ENCODE measurements around the gene PRM2. TPM values are rescaled to one million over a fixed set of nuclear protein-coding genes. Genes with fewer than 3 reads are reported as not detected.

The PRM2 gene
- total and polyA plus RNA-seq, 2 donors, result 0.28 to 5.2 TPM

DNA sequence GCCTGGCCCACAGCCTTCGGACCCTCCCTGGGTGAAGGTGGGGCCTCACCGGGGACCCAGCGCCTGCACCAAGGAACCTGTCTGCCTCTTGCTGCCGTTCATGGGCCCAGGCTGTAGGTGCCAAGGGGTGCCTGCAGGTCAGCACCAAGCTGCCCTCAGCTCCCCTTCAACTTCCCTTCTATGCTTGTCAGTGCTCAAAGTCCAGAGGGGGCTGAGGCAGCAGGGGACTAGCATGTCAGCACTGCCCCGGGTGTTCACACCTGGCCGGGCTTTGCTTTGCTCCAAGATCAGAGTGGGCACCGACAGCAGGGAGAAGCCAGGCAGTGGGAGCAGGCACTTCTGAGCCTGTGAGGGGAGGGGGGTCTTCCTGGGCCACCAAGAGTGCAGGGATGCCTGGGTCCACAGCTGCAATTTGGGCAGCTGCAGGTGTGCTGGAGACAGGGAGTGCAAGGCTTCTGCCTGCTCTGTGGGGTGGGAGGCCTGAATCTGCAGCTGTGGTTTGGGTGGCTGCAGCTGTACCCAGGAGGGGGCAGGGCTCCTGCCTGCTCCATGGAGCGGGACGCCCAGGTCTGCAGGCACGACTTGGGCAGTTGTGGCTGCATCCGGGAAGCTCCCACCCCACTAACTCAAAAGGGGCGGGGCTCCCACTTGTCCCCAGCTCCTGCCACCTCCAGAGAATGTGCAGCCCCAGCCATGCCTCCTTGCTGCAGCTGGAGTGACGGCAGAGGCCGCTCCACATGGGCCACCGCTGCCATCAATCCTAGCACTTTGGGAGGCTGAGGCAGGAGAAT lies 32.4 kb upstream of the PRM2 start:
- H3K9me3 ChIP-seq (ENCODE audit: control insufficient read depth in 2 of 2, insufficient read depth in 1 of 2, low read length in 1 of 2), result peaks cover 0 to 19% of the 10 kb centered on the region in 2 donors
- no peaks in the 10 kb centered on the region for H3K36me3 ChIP-seq (ENCODE audit: control insufficient read depth in 2 of 2, insufficient read depth in 2 of 2, low read length in 1 of 2)
- peaks cover 32 to 61% of the 10 kb centered on the region in 2 donors for H3K4me1 ChIP-seq (ENCODE audit: control insufficient read depth in 2 of 2, insufficient read depth in 2 of 2, low read length in 2 of 2)
- peak overlapping the region; percentile 12 to 48 for H3K27ac ChIP-seq (ENCODE audit: low read depth in 1 of 2, low read length in 1 of 2)
- H3K4me3 ChIP-seq (ENCODE audit: low read length in 2 of 2), result no peak overlapping the region
- no peaks in the 10 kb centered on the region for H3K27me3 ChIP-seq (ENCODE audit: control insufficient read depth in 2 of 2, insufficient read depth in 1 of 2, low read length in 1 of 2)
- WGBS, result 52% methylated on average over 15 of the region's 15 CpGs
- peak in 4 of 9 donors; percentile 68 to 83 (median 72) for DNase-seq (ENCODE audit: low read depth in 6 of 9, low spot score in 9 of 9)

DNA sequence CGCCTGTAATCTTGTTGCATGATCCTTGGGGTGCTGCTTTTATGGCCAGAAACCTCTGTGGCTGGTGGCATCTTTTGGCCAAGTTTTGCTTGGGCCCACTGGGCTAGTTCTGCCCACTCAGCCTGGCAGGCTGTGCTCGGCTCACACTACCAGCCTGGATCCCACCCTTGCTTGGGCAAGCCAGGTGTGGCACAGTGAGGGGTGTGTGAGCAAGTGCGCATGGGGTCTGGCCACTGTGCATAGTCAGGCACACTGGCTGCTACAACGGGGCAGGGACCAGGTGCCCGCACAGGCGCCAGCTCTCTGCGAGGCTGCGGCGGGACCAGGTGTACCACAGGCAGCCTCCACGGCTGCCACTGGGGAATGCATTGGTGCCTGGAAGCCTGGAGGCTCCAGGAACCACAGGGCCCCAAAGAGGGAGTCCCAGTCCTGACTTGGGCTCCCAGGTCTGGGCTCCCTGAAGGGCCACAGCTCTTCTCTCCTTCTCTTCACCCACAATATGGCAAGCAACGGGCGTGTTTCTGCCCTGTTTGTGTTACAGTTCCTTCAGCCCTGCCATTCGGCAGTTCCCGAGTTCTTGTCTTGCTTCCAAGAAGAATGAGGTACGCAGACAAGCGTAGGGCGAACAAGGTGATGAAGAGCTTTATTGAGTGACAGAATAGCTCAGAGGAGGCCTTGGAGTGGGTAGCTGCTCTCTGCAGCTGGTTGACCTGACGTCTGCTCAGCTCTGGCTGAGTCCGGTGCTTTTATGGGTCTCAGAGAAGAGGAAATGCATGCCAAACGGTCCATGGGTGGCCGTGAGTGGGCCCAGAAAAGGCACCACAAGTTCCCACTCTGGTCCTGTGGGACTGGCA lies 31.6 kb upstream of the PRM2 start:
- peak overlapping the region; percentile 12 to 48 for H3K27ac ChIP-seq (ENCODE audit: low read depth in 1 of 2, low read length in 1 of 2)
- H3K27me3 ChIP-seq (ENCODE audit: control insufficient read depth in 2 of 2, insufficient read depth in 1 of 2, low read length in 1 of 2), result no peaks in the 10 kb centered on the region
- peaks cover 34 to 61% of the 10 kb centered on the region in 2 donors for H3K4me1 ChIP-seq (ENCODE audit: control insufficient read depth in 2 of 2, insufficient read depth in 2 of 2, low read length in 2 of 2)
- no peak overlapping the region for H3K4me3 ChIP-seq (ENCODE audit: low read length in 2 of 2)
- H3K36me3 ChIP-seq (ENCODE audit: control insufficient read depth in 2 of 2, insufficient read depth in 2 of 2, low read length in 1 of 2), result no peaks in the 10 kb centered on the region
- H3K9me3 ChIP-seq (ENCODE audit: control insufficient read depth in 2 of 2, insufficient read depth in 1 of 2, low read length in 1 of 2), result peaks cover 0 to 19% of the 10 kb centered on the region in 2 donors
- no peak for DNase-seq (ENCODE audit: low read depth in 6 of 9, low spot score in 9 of 9)
- WGBS, result 96% methylated on average over 21 of the region's 21 CpGs

DNA sequence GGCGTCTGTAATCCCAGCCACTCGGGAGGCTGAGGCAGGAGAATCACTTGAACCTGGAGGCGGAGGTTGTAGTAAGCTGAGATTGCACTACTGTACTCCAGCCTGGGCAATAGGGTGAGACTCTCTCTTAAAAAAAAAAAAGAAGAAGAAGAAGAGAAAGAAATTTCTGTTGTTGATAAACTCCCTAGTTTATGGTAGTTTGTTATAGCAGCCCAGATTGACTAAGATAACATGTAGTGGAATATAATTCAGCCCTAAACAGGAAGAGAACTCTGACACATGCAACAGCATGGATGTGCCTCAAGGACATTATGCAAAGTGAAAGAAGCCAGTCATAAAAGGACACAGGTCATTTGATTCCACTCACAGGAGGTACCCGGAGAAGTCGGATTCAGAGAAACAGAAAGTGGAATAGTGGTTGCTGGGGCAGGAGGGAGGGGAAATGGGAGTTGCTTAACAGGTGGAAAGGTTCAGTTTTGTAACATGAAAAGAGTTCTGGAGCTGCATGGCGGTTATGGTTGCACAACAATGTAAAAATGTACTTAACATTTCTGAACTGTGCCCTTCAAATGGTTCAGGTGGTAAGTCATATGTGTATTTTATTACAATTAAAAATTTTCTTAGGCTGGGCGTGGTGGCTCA lies 30.8 kb upstream of the PRM2 start:
- Histone ChIP-seq H3K4me3 (ENCODE audit: low read length in 2 of 2) (no peak overlapping the region), H3K9me3 (ENCODE audit: control insufficient read depth in 2 of 2, insufficient read depth in 1 of 2, low read length in 1 of 2) (peaks cover 0 to 19% of the 10 kb centered on the region in 2 donors), H3K27me3 (ENCODE audit: control insufficient read depth in 2 of 2, insufficient read depth in 1 of 2, low read length in 1 of 2) (no peaks in the 10 kb centered on the region), H3K4me1 (ENCODE audit: control insufficient read depth in 2 of 2, insufficient read depth in 2 of 2, low read length in 2 of 2) (peaks cover 29 to 55% of the 10 kb centered on the region in 2 donors), H3K27ac (ENCODE audit: low read depth in 1 of 2, low read length in 1 of 2) (peak overlapping the region in 1 of 2 donors; percentile 3), H3K36me3 (ENCODE audit: control insufficient read depth in 2 of 2, insufficient read depth in 2 of 2, low read length in 1 of 2) (no peaks in the 10 kb centered on the region)
- DNase-seq (ENCODE audit: low read depth in 6 of 9, low spot score in 9 of 9), result no peak
- WGBS, result 92% methylated on average over 7 of the region's 7 CpGs

DNA sequence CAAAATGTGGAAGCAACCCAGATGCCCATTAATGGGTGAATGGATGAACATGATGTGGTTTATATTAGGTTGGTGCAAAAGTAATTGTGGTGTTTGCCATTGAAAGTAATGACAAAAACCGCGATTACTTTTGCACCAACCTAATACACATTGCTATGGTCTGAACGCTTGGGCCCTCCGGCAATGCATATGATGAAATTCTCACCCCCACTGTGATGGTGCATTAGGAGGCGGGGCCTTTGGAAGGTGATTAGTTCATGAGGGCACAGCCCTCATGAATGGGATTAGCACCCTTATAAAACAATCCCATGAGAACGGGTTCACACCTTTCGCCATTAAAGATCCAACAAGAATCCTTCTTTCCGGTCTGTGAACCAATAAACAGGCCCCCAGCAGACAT lies 30.1 kb upstream of the PRM2 start:
- Histone ChIP-seq H3K36me3 (ENCODE audit: control insufficient read depth in 2 of 2, insufficient read depth in 2 of 2, low read length in 1 of 2) (no peaks in the 10 kb centered on the region), H3K27ac (ENCODE audit: low read depth in 1 of 2, low read length in 1 of 2) (no peak overlapping the region), H3K4me1 (ENCODE audit: control insufficient read depth in 2 of 2, insufficient read depth in 2 of 2, low read length in 2 of 2) (peaks cover 33 to 56% of the 10 kb centered on the region in 2 donors), H3K27me3 (ENCODE audit: control insufficient read depth in 2 of 2, insufficient read depth in 1 of 2, low read length in 1 of 2) (no peaks in the 10 kb centered on the region), H3K9me3 (ENCODE audit: control insufficient read depth in 2 of 2, insufficient read depth in 1 of 2, low read length in 1 of 2) (peaks cover 0 to 19% of the 10 kb centered on the region in 2 donors), H3K4me3 (ENCODE audit: low read length in 2 of 2) (no peak overlapping the region)
- no peak for DNase-seq (ENCODE audit: low read depth in 6 of 9, low spot score in 9 of 9)
- 97% methylated on average over 8 of the region's 8 CpGs for WGBS

DNA sequence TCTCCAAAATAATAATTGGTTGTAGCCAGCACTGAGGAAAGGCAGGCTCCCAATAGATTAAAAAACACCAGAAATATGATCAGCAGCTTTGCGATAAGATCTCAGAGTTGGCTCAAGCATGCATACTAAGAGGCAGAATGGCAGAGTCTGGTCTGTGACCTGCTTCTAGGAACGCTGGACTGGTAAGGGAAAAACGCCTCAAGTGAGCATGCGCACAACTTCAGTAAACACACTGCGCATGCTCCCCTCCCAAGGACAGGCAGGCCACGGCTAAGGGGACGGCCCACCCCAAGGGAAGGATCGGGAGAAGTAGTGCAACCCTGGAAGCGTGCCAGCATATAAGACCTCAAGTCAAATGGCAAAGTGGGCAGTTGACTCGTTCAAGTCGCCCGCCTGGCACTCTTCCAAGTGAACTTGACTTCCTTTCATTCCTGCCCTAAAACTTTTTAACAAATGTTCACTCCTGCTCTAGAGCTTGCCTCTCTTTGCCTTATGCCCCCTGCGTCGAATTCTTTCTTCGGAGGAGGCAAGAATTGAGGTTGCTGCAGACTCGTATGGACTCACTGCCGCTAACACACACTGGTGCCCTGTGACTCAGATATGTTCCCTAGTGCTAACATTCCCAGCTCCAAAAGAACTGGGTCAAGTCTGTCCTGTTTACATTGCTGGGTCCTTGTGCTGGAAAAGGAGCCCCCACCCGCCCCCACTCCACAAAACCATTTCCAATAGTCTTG lies 27.3 kb upstream of the PRM2 start:
- Histone ChIP-seq H3K27me3 (ENCODE audit: control insufficient read depth in 2 of 2, insufficient read depth in 1 of 2, low read length in 1 of 2) (no peaks in the 10 kb centered on the region), H3K36me3 (ENCODE audit: control insufficient read depth in 2 of 2, insufficient read depth in 2 of 2, low read length in 1 of 2) (no peaks in the 10 kb centered on the region), H3K4me1 (ENCODE audit: control insufficient read depth in 2 of 2, insufficient read depth in 2 of 2, low read length in 2 of 2) (peaks cover 37 to 55% of the 10 kb centered on the region in 2 donors), H3K9me3 (ENCODE audit: control insufficient read depth in 2 of 2, insufficient read depth in 1 of 2, low read length in 1 of 2) (peaks cover 0 to 16% of the 10 kb centered on the region in 2 donors), H3K27ac (ENCODE audit: low read depth in 1 of 2, low read length in 1 of 2) (peak overlapping the region in 1 of 2 donors; percentile 61), H3K4me3 (ENCODE audit: low read length in 2 of 2) (no peak overlapping the region)
- 90% methylated on average over 18 of the region's 18 CpGs for WGBS
- DNase-seq (ENCODE audit: low read depth in 6 of 9, low spot score in 9 of 9), result no peak

DNA sequence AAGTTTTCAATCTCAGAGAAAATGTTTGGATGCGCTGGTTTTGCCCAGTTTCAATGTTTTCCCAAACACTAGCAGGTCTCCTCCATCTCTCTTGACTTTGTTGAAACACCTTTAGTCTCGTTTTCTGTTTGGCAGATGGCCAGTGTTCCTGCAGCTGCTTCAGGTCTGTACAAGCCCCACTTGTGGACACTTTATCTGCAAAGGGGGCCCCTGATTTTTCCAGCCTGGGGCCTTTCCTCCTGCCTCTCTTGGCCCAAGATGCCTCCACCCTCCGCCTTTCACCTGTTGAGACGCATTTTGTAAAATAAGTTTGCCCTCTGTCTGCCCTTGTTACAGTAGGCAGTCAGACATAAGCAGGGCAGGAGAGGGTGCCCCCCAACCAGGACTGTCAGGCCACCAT lies 26.7 kb upstream of the PRM2 start:
- no peaks in the 10 kb centered on the region for H3K36me3 ChIP-seq (ENCODE audit: control insufficient read depth in 2 of 2, insufficient read depth in 2 of 2, low read length in 1 of 2)
- H3K4me3 ChIP-seq (ENCODE audit: low read length in 2 of 2), result no peak overlapping the region
- DNase-seq (ENCODE audit: low read depth in 6 of 9, low spot score in 9 of 9), result no peak
- H3K4me1 ChIP-seq (ENCODE audit: control insufficient read depth in 2 of 2, insufficient read depth in 2 of 2, low read length in 2 of 2), result peaks cover 31 to 55% of the 10 kb centered on the region in 2 donors
- peak overlapping the region in 1 of 2 donors; percentile 61 for H3K27ac ChIP-seq (ENCODE audit: low read depth in 1 of 2, low read length in 1 of 2)
- peaks cover 0 to 10% of the 10 kb centered on the region in 2 donors for H3K9me3 ChIP-seq (ENCODE audit: control insufficient read depth in 2 of 2, insufficient read depth in 1 of 2, low read length in 1 of 2)
- H3K27me3 ChIP-seq (ENCODE audit: control insufficient read depth in 2 of 2, insufficient read depth in 1 of 2, low read length in 1 of 2), result no peaks in the 10 kb centered on the region
- 52% methylated on average over 4 of the region's 4 CpGs for WGBS

DNA sequence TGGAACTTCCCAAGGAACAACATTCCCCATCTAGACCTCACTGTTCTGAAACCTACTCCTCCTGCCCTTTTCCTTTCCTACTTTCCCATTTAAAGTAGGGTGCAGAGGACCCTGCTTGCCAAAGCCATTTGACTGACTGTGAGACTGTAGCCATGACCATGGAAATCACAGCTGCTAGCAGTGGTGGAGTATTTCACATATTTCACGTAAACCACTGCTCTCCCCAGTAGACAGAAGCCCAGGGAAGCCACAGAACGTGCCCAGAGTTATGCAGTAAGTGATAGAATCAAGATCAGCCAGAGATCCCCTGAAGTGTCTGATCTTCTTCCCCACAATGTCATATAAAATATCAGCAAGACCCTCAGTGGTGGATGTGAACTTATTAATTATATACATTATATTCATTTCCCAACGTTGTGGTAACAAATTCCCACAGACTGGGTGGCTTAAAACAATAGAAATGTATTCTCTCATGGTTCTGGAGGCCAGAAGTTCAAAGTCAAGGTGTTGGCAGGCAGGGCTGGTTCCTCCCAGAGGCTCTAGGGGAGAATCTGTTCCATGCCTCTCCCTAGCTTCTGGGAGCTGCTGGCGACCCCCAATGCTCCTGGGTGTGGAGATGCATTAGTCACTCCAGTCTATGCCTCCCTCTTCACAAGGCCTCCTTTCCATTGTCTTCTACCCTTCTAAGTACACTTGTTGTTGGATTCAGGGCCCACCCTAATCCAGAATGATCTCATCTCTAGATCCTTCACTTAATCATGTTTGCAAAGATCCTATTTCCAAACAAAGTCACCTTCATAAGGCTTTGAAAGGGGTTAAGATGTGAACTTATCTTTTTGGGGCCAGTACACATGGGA lies 25.6 kb upstream of the PRM2 start:
- no peaks in the 10 kb centered on the region for H3K36me3 ChIP-seq (ENCODE audit: control insufficient read depth in 2 of 2, insufficient read depth in 2 of 2, low read length in 1 of 2)
- H3K9me3 ChIP-seq (ENCODE audit: control insufficient read depth in 2 of 2, insufficient read depth in 1 of 2, low read length in 1 of 2), result peaks cover 0 to 4% of the 10 kb centered on the region in 2 donors
- no peak overlapping the region for H3K27ac ChIP-seq (ENCODE audit: low read depth in 1 of 2, low read length in 1 of 2)
- peaks cover 37 to 61% of the 10 kb centered on the region in 2 donors for H3K4me1 ChIP-seq (ENCODE audit: control insufficient read depth in 2 of 2, insufficient read depth in 2 of 2, low read length in 2 of 2)
- H3K4me3 ChIP-seq (ENCODE audit: low read length in 2 of 2), result no peak overlapping the region
- no peak for DNase-seq (ENCODE audit: low read depth in 6 of 9, low spot score in 9 of 9)
- H3K27me3 ChIP-seq (ENCODE audit: control insufficient read depth in 2 of 2, insufficient read depth in 1 of 2, low read length in 1 of 2), result no peaks in the 10 kb centered on the region
- WGBS, result 67% methylated on average over 4 of the region's 4 CpGs

DNA sequence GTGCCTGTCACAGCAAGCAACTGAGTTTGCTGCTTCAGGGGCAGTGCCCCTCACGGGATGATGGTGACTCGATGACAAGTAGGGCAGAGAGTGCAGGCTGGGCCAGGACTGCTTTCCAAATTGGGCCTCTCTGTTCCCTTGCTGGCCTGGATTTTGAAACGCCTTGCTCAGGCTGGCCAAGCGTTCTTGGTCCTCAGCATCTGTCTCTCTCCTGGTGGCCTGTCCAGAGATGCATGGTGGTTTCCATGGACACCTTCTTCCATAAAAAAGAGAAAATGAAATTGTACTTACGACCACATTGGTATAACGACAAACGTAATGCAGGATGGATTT lies 24.2 kb upstream of the PRM2 start:
- DNase-seq (ENCODE audit: low read depth in 6 of 9, low spot score in 9 of 9), result no peak
- peaks cover 49 to 74% of the 10 kb centered on the region in 2 donors for H3K4me1 ChIP-seq (ENCODE audit: control insufficient read depth in 2 of 2, insufficient read depth in 2 of 2, low read length in 2 of 2)
- no peaks in the 10 kb centered on the region for H3K36me3 ChIP-seq (ENCODE audit: control insufficient read depth in 2 of 2, insufficient read depth in 2 of 2, low read length in 1 of 2)
- H3K4me3 ChIP-seq (ENCODE audit: low read length in 2 of 2), result no peak overlapping the region
- WGBS, result 97% methylated on average over 7 of the region's 7 CpGs
- peaks cover 0 to 4% of the 10 kb centered on the region in 2 donors for H3K9me3 ChIP-seq (ENCODE audit: control insufficient read depth in 2 of 2, insufficient read depth in 1 of 2, low read length in 1 of 2)
- peak overlapping the region in 1 of 2 donors; percentile 66 for H3K27ac ChIP-seq (ENCODE audit: low read depth in 1 of 2, low read length in 1 of 2)
- H3K27me3 ChIP-seq (ENCODE audit: control insufficient read depth in 2 of 2, insufficient read depth in 1 of 2, low read length in 1 of 2), result no peaks in the 10 kb centered on the region

Measured in thymus (tissue), 11 donors.